C4-2B (cell line): Measurements from ENCODE around the gene CYP4F22.
A peak's percentile ranks its signal among the peaks of the same experiment; 100 is the strongest.
"Not testable (repeated sequence)": the region's sequence is repeated elsewhere in the genome, so short reads cannot be mapped to it uniquely, and the experiment has no call there.

Source experiments
- H3K27ac ChIP-seq: fragments of 450-650 bp; 2 replicates; pipeline ENCODE4 v1.5.1; 2017
- CTCF ChIP-seq: fragments of 450-650 bp; conservative IDR thresholded peaks from 2 replicates; pipeline ENCODE4 v1.5.1; 2017; ENCODE audit warnings: mild to moderate bottlenecking
- ZFX ChIP-seq: fragments of 450-650 bp; IDR thresholded peaks from 2 replicates; pipeline ENCODE4 v1.6.1; 2017

The CYP4F22 gene

GRCh38 chr19:15583346-15583745, 75.0 kb downstream of the CYP4F22 start:
- no peak for TF ChIP-seq ZFX
- TF ChIP-seq CTCF = no peak
- no peak overlapping the region for H3K27ac ChIP-seq

GRCh38 chr19:15584095-15584494, 75.8 kb downstream of the CYP4F22 start:
- TF ChIP-seq ZFX = no peak
- TF ChIP-seq CTCF = no peak
- H3K27ac ChIP-seq = no peak overlapping the region

- H3K27ac ChIP-seq = no peak overlapping the region
- TF ChIP-seq ZFX = no peak
- TF ChIP-seq CTCF = peak; percentile 98
Measured at GRCh38 chr19:15584541-15585115, 76.3 kb downstream of the CYP4F22 start.

GRCh38 chr19:15587663-15588062, 79.3 kb downstream of the CYP4F22 start:
- TF ChIP-seq CTCF (no peak), ZFX (no peak)
- no peak overlapping the region for H3K27ac ChIP-seq

GRCh38 chr19:15588265-15588664, 79.9 kb downstream of the CYP4F22 start:
- TF ChIP-seq CTCF (no peak), ZFX (no peak)
- no peak overlapping the region for H3K27ac ChIP-seq

- TF ChIP-seq ZFX (no peak), CTCF (no peak)
- no peak overlapping the region for H3K27ac ChIP-seq
Measured at GRCh38 chr19:15589760-15590451, 81.6 kb downstream of the CYP4F22 start.

GRCh38 chr19:15591796-15592195, 83.5 kb downstream of the CYP4F22 start:
- no peak overlapping the region for H3K27ac ChIP-seq
- no peak for TF ChIP-seq CTCF

- not testable (repeated sequence) for H3K27ac ChIP-seq
Measured at GRCh38 chr19:15592506-15592905, 84.2 kb downstream of the CYP4F22 start.

- peak overlapping the region; percentile 73; the same call in 1 of the 2 replicates for H3K27ac ChIP-seq
Measured at GRCh38 chr19:15593766-15594165, 85.4 kb downstream of the CYP4F22 start.
